ENCODE results near the gene GUCY1A1.

Gene GUCY1A1

GRCh38 chr4:155694100-155694785, 27.6 kb downstream of the GUCY1A1 start:
- DNase-seq: no peak

- DNase-seq: no peak
These were observed 29.6 kb downstream of the GUCY1A1 start for GRCh38 chr4:155696226-155696625.

GRCh38 chr4:155696726-155697125, 30.1 kb downstream of the GUCY1A1 start:
- no peak for DNase-seq

- DNase-seq: no peak
These were observed 35.2 kb downstream of the GUCY1A1 start for GRCh38 chr4:155701827-155702226.

GRCh38 chr4:155703486-155704247, 37.0 kb downstream of the GUCY1A1 start:
- DNase-seq: no peak

- DNase-seq: no peak
These were observed 38.3 kb downstream of the GUCY1A1 start for GRCh38 chr4:155704841-155705404.

GRCh38 chr4:155705664-155706063, 39.0 kb downstream of the GUCY1A1 start:
- no peak for DNase-seq

- DNase-seq: no peak
These were observed 39.5 kb downstream of the GUCY1A1 start for GRCh38 chr4:155706147-155706546.

- no peak for DNase-seq
These were observed 40.6 kb downstream of the GUCY1A1 start for GRCh38 chr4:155707251-155707650.

GRCh38 chr4:155708782-155709181, 42.1 kb downstream of the GUCY1A1 start:
- no peak for DNase-seq

- no peak for DNase-seq
These were observed 43.3 kb downstream of the GUCY1A1 start for GRCh38 chr4:155709918-155710317.

- no peak for DNase-seq
These were observed 44.9 kb downstream of the GUCY1A1 start for GRCh38 chr4:155711556-155711955.

- DNase-seq: no peak
These were observed 46.2 kb downstream of the GUCY1A1 start for GRCh38 chr4:155712846-155713245.

- DNase-seq: no peak
These were observed 47.3 kb downstream of the GUCY1A1 start for GRCh38 chr4:155713911-155714310.

GRCh38 chr4:155722336-155722735, 55.7 kb downstream of the GUCY1A1 start:
- DNase-seq: no peak

GRCh38 chr4:155722816-155723499, 56.3 kb downstream of the GUCY1A1 start:
- no peak for DNase-seq

- no peak for DNase-seq
These were observed 58.1 kb downstream of the GUCY1A1 start for GRCh38 chr4:155724731-155725130.

GRCh38 chr4:155734065-155734464, 67.4 kb downstream of the GUCY1A1 start:
- no peak for DNase-seq

GRCh38 chr4:155734951-155735350, 68.3 kb downstream of the GUCY1A1 start:
- no peak for DNase-seq

- DNase-seq: no peak
These were observed 68.8 kb downstream of the GUCY1A1 start for GRCh38 chr4:155735496-155735895.

- DNase-seq: no peak
These were observed 71.9 kb downstream of the GUCY1A1 start for GRCh38 chr4:155738548-155738947.

- DNase-seq: no peak
These were observed 74.9 kb downstream of the GUCY1A1 start for GRCh38 chr4:155741546-155741945.

- no peak for DNase-seq
These were observed 75.8 kb downstream of the GUCY1A1 start for GRCh38 chr4:155742310-155743015.
